GM10266 (cell line): ENCODE data around the gene EZR.

Source experiments
- DNase-seq: peaks from one replicate; pipeline ENCODE4 v3.0.0; 2012; ENCODE audit errors: extremely low spot score
- CTCF ChIP-seq: IDR thresholded peaks from 2 replicates; pipeline ENCODE4 v1.5.1; 2012; ENCODE audit warnings: mild to moderate bottlenecking, low read depth; ENCODE audit not compliant: control insufficient read depth, insufficient read depth; ENCODE audit errors: missing control alignments

The EZR gene

DNA sequence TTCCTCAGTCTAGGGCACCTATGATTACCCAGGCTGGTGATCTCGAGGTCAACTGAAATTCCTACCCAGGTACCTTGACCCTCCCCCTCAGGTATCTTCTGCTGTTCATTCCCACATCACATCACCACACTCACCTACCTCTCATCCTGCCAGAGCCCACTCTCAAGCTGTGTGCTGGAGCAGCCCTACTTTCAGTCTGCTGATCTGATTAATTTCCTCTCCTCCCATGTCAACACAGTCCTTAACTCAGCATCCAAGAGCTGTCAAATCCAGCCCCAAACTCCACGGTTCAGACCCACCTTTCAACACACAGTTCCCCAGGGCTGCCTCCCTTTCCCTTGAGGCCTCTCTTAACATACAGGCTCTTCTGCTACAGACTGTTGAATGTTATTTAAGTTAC lies 42.4 kb downstream of the EZR start:
- DNase-seq = no peak
- TF ChIP-seq CTCF = no peak

- no peak for DNase-seq
- no peak for TF ChIP-seq CTCF
Measured at GRCh38 chr6:158775832-158776231, 43.3 kb downstream of the EZR start.

- DNase-seq = no peak
- TF ChIP-seq CTCF = no peak
Measured at GRCh38 chr6:158774717-158775449, 44.3 kb downstream of the EZR start.

DNA sequence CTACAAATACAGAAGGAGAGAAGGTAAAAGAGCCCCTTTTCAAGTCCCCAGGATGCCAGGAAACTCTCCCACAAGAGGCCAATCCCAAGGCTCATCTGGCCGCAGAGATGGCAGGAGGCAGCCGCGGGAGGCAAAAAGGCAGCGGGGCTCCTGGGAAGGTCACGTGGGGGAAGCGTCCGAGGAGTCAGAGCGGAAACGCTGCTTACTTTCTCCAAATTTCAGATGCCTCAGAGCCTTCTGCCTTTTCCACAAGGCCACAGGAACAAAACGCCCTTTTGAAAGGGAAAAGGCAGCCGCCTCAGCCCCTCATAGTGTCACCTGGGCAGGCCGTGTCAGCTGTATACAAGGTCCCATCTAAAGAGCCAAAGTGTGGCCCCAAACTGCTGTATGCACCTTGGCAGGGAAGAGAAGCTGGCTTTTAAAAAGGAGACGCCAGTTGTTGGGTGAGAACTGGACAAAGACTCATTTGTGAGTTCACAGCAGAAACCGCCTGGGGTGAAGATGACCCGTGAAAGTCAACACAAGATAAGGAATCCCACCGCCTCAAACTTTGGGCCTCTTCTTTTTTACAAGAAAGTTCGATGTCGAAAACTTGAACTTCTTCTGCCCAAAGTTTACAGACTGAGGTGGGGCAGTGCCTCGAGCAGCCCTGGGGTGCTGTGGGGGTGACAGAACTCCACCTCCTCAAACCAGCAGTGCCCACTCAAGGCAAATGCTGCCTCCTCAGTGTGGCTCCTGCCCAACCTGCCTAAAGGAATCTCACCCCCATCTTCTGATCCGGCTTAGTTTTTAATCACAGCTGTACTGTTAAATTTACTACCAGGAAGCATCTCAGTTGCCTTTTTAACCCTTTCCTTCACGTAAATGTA lies 45.4 kb downstream of the EZR start:
- no peak for TF ChIP-seq CTCF
- no peak for DNase-seq

DNA sequence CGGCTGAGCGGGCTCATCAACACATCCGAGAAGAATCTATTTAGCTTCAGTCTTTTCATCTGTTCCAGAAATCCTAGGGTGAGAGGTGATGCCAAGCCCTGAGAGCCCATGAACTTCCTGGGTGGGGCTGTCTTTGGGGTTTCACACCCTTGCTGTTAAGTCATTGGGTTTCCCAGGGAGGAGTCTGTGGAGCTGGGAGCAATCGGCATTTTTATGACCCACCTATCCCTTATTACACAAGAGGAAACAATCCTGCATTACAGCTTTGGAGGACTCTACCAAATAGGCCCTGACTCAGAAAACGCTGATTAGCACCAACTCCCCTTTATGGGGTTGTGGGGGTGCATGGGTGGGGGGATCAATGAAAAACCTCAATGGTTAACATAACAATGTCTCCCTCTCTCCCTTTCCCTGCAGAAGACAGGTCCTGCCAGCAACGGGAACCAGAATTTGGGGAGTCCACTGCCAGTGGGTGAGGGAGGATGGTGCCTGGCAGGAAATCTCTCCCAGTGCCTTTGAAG lies 46.3 kb downstream of the EZR start:
- no peak for DNase-seq
- no peak for TF ChIP-seq CTCF

DNA sequence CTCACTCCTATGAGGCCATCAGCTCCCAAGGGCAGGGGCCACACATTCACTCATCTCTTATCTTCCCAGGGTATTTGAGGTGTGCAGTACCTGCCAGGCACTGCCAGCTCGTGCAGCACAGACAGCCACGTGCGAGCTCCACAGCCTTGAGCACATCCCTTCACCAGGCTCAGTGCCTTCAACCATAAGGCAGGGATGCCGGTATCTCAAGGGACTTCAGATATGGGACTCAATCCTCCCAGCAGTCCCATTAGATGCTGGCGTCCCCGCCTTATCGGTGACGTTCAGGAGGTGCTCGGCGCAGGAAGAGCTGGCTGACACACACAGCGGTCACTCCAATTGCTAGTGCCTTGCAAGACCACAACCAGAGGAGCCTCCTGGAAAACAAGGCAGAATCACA lies 47.0 kb downstream of the EZR start:
- DNase-seq = no peak
- TF ChIP-seq CTCF = no peak
